AML-193 (cell line): ENCODE data around the gene CEP192.

Experiments
- DNase-seq, 2 experiments: peaks; one replicate each; lab custom pipeline; 2025; lab: John Stamatoyannopoulos, UW

CEP192 gene

DNA sequence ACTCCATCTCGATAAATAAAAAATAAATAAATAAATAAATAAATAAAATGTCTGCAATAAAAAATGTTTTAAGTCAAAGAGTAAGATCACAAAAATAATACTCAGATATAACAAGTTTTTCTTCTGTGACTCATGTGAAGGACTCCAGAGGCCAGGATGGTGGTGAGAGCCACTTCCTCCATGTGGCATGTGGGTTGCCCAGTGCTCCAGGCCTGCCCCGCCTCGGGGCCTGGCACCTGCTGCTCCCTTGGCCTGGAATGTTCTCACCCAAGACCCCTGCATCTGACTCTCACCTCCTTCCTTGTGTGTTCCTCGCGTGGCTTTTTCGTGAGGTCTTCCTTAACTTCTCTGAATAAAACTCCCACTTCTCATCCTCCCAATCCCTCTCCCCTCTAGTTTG lies 150.0 kb downstream of the CEP192 start:
- no peak for DNase-seq

DNA sequence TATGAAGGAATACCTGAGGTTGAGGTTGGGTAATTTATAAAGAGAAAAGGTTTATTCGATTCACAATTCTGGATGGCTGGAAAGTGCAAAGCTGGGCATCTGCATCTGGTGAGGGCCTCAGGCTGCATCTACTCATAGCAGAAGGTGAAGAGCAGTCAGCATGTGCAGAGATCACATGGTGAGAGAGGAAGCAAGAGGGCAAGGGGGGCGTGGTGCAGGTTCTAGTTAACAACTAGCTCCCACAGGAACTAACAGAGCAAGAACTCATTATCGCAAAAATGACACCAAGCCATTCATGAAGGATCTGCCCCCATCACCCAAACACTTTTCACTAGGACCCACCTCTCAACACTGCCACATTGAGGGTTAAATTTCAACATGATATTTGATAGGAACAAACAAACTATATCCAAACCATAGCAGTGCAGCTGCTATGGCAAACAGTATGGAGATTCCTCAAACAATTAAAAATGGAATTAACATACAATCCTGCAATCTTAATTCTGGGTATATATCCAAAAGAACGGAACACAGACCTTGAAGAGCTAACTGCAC lies 154.6 kb downstream of the CEP192 start:
- DNase-seq: no peak

DNA sequence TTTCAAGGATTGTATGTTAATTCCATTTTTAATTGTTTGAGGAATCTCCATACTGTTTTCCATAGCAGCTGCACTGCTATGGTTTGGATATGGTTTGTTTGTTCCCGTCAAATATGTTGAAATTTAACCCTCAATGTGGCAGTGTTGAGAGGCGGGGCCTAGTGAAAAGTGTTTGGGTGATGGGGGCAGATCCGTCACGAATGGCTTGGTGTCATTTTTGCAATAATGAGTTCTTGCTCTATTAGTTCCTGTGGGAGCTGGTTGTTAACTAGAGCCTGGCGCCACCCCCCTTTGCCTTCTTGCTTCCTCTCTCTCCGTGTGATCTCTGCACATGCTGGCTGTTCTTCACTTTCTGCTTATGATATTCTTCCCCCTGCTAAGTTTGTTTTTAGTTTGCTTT lies 156.0 kb downstream of the CEP192 start:
- DNase-seq: peak; percentile 88 to 93

DNA sequence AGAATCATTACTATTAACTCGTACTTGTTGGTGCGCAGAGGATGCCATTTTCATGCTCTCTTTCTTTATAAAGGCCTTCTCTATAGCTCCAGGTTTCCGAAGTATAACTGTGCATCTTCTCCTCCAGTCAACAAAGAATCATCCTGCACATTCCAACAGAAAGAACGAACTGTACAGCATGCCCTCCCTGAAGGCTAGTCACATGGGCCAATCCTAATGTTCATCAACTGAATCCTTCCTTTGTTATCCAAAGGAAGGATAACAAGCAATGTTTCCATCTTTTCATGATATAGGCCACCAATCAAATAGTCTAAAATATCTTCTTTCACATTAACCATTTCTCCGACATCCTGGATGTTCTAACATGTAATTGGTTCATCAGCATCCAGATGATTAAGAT lies 160.5 kb downstream of the CEP192 start:
- DNase-seq: no peak

DNA sequence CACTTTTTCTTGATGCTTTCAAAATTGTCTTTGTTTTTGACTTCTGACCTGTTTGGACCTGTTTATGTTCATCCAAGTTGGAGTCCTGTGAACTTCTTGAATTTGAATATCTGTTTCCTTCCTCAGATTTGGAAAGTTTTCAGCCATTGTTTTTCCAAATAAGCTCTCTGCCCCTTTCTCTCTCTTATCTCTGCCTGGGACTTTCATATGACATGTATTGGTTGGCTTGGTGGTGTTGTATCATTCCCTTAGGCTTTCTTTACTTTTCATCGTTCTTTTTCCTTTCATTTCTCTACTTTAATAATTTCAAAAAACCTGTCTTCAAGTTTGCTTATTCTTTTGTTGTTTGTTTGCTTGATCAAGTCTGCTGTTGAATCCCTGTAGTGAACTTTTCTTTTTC lies 167.3 kb downstream of the CEP192 start:
- DNase-seq: no peak

DNA sequence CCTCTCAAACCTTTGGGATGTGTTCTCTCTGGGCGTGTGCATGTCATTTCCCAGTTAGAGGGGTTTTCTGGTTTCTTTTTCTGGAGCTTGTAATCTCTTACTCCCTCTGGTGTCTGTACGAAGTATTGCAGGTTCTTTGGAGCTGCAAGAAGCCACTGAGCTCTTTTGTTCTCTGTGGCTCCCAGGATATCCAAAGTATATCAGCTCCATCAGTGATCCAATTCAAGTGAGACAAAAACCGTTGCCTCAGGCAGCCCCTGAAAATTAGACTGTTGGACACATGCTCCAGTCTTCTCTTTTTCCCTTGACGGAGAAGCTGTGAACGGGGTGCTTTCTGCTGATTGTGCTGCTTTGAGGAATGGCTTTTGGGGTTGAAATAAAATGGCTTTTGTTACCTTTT lies 168.4 kb downstream of the CEP192 start:
- peak; percentile 39 to 60 for DNase-seq

DNA sequence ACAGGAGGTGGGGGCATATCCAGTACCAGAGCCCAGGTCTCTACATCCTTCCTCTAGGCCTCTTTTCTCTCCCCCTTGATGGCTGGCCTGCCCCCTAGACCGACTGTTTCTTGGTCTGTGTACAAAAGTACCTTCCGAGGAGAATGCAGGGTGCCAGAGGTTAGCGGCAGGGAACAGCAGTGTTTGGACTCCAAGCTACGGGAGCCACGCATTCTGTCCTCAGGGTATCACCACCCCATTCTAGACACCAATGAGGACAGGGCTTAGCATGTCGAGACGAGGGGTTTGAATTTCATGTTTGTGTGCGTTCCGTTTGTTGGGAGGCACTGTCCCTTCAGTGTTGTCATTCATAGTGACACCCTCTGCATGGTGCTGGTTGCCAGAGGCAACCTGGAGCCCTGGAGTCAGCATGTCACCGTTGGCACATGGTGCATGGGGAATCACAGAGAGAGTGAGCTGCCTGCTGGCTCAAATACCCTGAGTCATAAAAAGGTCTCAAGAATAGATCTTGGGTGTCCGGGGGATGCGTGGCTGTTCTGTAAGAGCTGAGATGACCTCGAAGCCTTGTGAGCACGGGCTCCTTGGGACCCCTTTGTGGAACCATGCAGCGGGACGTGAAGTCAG lies 170.2 kb downstream of the CEP192 start:
- no peak for DNase-seq

DNA sequence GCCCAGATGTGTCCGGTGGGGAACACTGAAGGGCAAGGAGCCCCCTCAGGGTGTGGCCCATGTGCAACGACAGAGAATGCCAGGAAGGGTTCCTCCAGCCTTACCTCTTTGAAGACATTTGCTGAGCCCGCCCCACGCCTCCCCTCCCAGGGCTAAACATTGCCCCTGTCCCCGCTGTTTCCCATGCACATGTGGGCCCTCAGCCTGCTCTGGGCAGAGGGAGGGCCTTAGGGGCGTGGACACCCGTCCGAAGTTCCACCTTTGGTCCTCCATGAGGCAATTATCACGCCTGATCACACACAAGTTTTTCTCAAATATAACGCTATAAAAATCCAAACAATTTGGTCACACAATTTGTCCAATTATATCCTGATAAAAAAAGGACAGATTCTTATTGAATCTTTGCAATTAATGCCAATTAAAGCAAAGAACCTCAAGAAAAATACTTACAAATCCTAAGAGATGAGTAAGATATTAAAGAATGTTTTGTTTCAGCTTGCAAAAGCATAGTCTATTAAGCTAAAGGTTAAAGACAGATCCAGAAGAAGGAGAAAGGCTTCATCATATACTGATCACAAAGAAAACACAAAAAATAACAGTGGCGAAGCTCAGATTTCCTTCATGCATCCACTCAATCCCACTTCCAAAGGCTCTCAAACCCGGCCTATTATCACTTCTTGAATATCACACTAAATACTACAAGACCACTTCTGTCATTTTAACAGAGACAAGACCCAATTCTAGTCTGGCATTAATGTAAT lies 172.2 kb downstream of the CEP192 start:
- no peak for DNase-seq

DNA sequence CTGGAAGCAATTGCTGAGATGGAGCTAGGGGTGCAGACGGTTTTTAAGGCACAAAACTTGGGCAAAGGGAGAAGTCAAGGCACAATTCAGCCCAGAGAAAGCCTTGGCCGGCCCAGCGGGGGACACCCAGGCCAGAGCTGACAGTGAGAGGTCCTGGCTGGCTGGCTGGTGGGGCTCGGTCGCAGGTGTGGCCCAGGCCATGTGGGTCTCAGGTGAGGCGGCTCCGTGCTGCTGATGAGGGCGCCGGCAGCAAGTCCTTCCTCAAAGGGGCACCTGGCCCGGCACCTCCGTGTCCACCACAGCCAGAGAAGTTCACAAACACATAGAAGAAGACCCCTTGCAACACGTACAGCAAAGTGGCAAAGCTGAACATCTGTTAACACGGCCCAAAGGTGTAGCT lies 173.2 kb downstream of the CEP192 start:
- no peak for DNase-seq

DNA sequence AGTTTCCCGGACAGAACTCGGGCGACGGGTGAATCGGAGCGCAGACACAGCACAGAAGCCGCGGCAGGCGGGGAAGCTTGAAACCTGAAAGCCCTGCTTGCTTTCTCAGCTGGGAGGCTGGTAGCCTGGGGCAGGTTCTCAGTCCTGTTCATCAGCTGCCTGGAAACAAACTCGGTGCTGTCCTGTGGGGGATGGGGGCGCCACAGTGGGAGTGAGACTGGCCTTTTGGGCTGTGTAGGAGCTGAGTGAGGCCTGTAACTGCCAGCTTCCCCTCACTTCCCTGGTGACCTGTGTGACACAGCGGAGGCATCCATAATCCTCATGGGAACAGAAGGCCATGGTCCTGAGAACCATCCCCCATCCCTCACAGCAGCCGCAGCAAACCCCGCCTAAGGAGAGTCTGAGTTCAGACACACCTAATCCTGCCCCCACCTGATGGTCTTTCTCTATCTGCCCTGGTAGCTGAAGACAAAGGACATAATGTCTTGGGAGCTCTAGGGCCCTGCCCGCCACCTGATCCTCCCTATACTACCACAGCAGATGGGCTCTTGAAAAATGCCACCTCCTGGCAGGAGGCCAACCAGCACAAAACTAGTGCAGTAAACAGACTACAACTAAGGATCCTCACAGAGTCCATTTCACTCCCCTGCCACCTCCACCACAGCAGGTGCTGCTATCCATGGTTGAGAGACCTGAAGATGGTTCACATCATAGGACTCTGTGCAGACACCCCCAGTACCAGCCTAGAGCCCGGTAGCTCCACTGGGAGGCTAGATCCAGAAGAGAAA lies 174.7 kb downstream of the CEP192 start:
- no peak for DNase-seq

DNA sequence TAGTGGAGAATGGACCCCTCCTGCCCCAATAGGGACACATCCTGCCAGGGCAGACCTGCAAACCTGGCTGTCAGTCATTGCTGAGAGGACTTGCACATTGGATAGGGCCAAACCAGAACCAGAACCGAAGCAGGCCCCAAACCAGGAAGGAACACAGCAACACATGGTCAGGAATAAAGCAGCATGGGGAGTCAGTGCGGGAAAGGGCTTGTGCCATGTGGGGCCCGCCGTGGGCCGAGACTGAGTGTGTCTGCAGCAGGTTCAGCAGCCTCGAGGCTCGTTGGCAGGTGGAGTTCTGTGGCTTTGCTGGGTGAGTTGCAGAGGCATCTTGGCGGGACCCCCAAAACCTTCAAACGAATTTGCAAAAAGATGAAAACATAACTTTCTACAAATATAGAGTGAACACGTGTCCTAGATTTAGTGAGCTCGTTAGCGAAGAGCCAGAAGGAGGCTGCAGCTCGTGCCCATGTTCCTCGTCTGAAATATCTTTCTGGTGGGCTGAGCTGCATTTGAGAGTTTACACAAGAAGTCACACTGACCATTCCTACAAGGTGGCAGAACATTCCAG lies 182.5 kb downstream of the CEP192 start:
- DNase-seq: no peak
